Right cardiac atrium (tissue), 5 donors: ENCODE measurements around the gene PRR35. TPM values are rescaled to one million over a fixed set of nuclear protein-coding genes. Genes with fewer than 3 reads are reported as not detected.

Experiments
- ATAC-seq, 2 donors: fragments of 200-7000 bp; cut with Tn5 transposase; one replicate each; pipeline versions ENCODE4 v1.8.0 to v1.9.1; 2020; ENCODE audit warnings: moderate library complexity in 2 of 2, mild to moderate bottlenecking in 1 of 2
- DNase-seq, 3 donors: peaks; one replicate each; pipeline ENCODE4 v3.0.0-alpha.2; 2020
- H3K27ac ChIP-seq: one replicate; pipeline ENCODE4 v1.5.1; 2013; ENCODE audit warnings: mild to moderate bottlenecking, low read length, control low read depth, moderate library complexity
- H3K27me3 ChIP-seq: one replicate; pipeline ENCODE4 v1.6.1; 2013; ENCODE audit not compliant: control insufficient read depth, insufficient read depth
- H3K4me1 ChIP-seq: one replicate; pipeline ENCODE4 v1.6.1; 2013; ENCODE audit warnings: low read length; ENCODE audit not compliant: control insufficient read depth, insufficient read depth
- H3K4me3 ChIP-seq: one replicate; pipeline ENCODE4 v1.5.1; 2013; ENCODE audit warnings: low read length, control low read depth
- H3K9me3 ChIP-seq: one replicate; pipeline ENCODE4 v1.6.1; 2013; ENCODE audit warnings: low read length; ENCODE audit not compliant: control insufficient read depth
- WGBS: extraction: QIAGEN DNeasy Blood & Tissue Kit; methylation state at CpG from one replicate; pipeline ENCODE4 v1.1.7; 2013; 5-methylcytosine and 5-hydroxymethylcytosine counted together
- intact Hi-C, 4 donors: fragments of 100-400 bp; cut with DNase I; formaldehyde crosslinking; loops; one replicate each; pipeline versions ENCODE4 v1.11.0 to v1.14.0; 2022 to 2023
- long read RNA-seq, 4 donors: library from polyadenylated mRNA; unstranded; transcript quantifications; one replicate each; pipeline ENCODE4 v2.0.0, GENCODE V29; 2020 to 2021
- polyA plus RNA-seq: library from polyadenylated mRNA; stranded (reverse); fragments of 200-250 nt; gene quantifications from one replicate; pipeline ENCODE4 v1.2.3, GENCODE V29; 2013
- total RNA-seq, 4 donors: library from RNA; stranded (reverse); fragmentation: NEBNext Ultra II Directional; extraction: Animal tissue kit (Norgen Biotek cat#: 25700); gene quantifications; one replicate each; pipeline ENCODE4 v1.2.1, GENCODE V29; 2021
- donor health status: healthy with polysubstance abuse.
- donor health status: DM: no; HTN: yes; CAD: no.
- donor health status: DM: no; HTN: no; CAD: no.
- donor health status: DM: no; HTN: yes; CAD: no; lungs with severe emphysema.
- donor health status: DM: yes; HTN: yes; CAD: no.

PRR35 gene
- not detected for total RNA-seq
- not detected for polyA plus RNA-seq
- long read RNA-seq, donor 1, result 0 reads
- long read RNA-seq, donor 2, result 0 reads
- long read RNA-seq, donor 3, result 0 reads
- long read RNA-seq, donor 4, result 0 reads

DNA sequence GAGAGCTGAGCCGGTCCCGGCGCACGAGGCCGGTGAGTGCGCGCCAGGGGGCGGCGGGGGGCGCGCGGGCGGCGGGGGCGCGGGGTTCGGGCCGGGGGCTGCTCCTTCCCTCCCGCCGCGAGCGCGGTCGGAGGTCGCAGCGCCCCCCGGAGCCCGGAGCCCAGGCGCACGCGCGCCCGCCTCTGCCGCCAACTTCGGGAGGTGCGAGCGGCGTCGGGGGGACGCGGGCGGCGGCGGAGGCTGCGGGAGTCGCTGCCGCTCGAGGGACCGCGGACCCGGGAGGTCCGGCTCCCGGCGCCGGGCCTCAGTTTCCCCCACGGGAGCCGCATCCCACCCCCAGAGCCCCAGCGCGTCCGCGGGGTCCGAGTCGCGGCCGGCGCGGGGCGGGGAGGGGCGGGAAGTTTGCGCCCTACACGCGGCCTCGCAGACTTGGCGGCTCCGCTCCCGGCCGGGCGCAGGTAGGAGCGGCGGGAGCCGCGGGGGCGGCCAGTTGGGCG lies at the start of gene PRR35:
TSS of gene PRR35 (plus strand) at position 191 of the 497 bp plus-strand sequence. CDS start 2,901 bp downstream, outside the sequence.
- 2% methylated on average over 79 of the region's 84 CpGs for WGBS
- intact Hi-C loops, result no loop called here
- Histone ChIP-seq H3K27me3 (no peaks in the 10 kb centered on the region), H3K4me1 (no peaks in the 10 kb centered on the region), H3K9me3 (no peaks in the 10 kb centered on the region), H3K4me3 (no peak within 1 kb of the TSS), H3K27ac (no peak within 1 kb of the TSS)
- ATAC-seq (no peak), DNase-seq (no peak)

GRCh38 chr16:512802-513201 lies 47.4 kb upstream of the PRR35 start:
- 91% methylated on average over 6 of the region's 6 CpGs for WGBS
- DNase-seq, result no peak
- Histone ChIP-seq H3K27ac (no peak overlapping the region), H3K4me1 (no peaks in the 10 kb centered on the region), H3K27me3 (no peaks in the 10 kb centered on the region), H3K4me3 (no peak overlapping the region), H3K9me3 (no peaks in the 10 kb centered on the region)
- intact Hi-C loops, result no loop called here
- no peak for ATAC-seq

- Histone ChIP-seq H3K27me3 (no peaks in the 10 kb centered on the region), H3K4me3 (no peak overlapping the region), H3K27ac (no peak overlapping the region), H3K4me1 (no peaks in the 10 kb centered on the region), H3K9me3 (no peaks in the 10 kb centered on the region)
- WGBS, result 86% methylated on average over 10 of the region's 10 CpGs
- ATAC-seq, result no peak
- DNase-seq, result peak in 1 of 3 donors; percentile 31
- intact Hi-C loops, result no loop called here
These were observed 46.2 kb upstream of the PRR35 start for GRCh38 chr16:513950-514349.

GRCh38 chr16:515175-515938 lies 44.8 kb upstream of the PRR35 start:
- H3K27me3 ChIP-seq, result no peaks in the 10 kb centered on the region
- H3K4me1 ChIP-seq, result no peaks in the 10 kb centered on the region
- H3K9me3 ChIP-seq, result no peaks in the 10 kb centered on the region
- H3K4me3 ChIP-seq, result no peak overlapping the region
- intact Hi-C loops, result no loop called here
- no peak for ATAC-seq
- no peak overlapping the region for H3K27ac ChIP-seq
- 93% methylated on average over 45 of the region's 45 CpGs for WGBS
- peak in 1 of 3 donors; percentile 42 for DNase-seq

DNA sequence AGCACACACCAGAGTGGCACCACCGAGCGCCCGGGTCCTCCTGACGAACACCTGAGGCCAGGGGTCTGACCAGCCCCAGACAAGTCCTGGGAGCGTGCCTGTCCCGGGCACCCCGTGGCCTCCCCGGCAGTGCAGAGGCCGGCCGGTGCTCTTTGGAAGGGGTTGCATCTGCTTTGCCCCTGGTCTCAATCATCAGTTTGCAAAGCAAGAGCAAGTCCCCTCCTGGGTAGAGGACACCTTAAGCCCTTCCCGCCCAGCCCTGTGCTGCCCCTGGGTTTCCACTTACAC lies 44.3 kb upstream of the PRR35 start:
- 95% methylated on average over 11 of the region's 11 CpGs for WGBS
- DNase-seq, result peak in 1 of 3 donors; percentile 48
- Histone ChIP-seq H3K27me3 (no peaks in the 10 kb centered on the region), H3K4me1 (no peaks in the 10 kb centered on the region), H3K4me3 (no peak overlapping the region), H3K27ac (no peak overlapping the region), H3K9me3 (no peaks in the 10 kb centered on the region)
- intact Hi-C loops, result no loop called here
- no peak for ATAC-seq

GRCh38 chr16:516301-516700 lies 43.9 kb upstream of the PRR35 start:
- no peak overlapping the region for H3K4me3 ChIP-seq
- intact Hi-C loops, result no loop called here
- 89% methylated on average over 8 of the region's 8 CpGs for WGBS
- ATAC-seq, result no peak
- no peaks in the 10 kb centered on the region for H3K9me3 ChIP-seq
- H3K27ac ChIP-seq, result no peak overlapping the region
- H3K27me3 ChIP-seq, result no peaks in the 10 kb centered on the region
- no peaks in the 10 kb centered on the region for H3K4me1 ChIP-seq
- peak in 1 of 3 donors; percentile 29 for DNase-seq

DNA sequence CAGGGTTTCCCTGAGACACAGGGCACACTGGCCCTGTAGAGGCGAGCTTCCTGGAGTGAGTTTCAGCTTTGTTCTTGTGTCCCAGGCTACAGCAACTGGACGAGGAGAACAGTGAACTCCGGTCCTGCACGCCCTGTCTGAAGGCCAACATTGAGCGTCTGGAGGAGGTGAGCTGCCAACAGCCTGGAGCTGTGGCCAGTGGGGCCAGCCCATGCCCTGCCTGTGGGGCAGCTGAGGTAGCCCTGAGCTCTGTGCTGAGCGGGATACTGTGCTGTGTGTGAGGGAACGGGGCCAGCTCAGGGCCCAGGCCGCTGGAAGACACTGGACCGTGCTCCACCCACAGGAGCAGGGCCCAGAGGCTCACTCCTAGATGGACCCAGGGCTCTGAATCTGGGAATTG lies 41.3 kb upstream of the PRR35 start:
- intact Hi-C loops, result no loop called here
- Histone ChIP-seq H3K4me3 (no peak overlapping the region), H3K4me1 (no peaks in the 10 kb centered on the region), H3K27ac (no peak overlapping the region), H3K27me3 (no peaks in the 10 kb centered on the region), H3K9me3 (no peaks in the 10 kb centered on the region)
- 89% methylated on average over 9 of the region's 9 CpGs for WGBS
- ATAC-seq (no peak), DNase-seq (no peak)

GRCh38 chr16:519425-519824 lies 40.8 kb upstream of the PRR35 start:
- Histone ChIP-seq H3K27ac (no peak overlapping the region), H3K9me3 (no peaks in the 10 kb centered on the region), H3K27me3 (no peaks in the 10 kb centered on the region), H3K4me3 (no peak overlapping the region), H3K4me1 (no peaks in the 10 kb centered on the region)
- WGBS, result 93% methylated on average over 19 of the region's 19 CpGs
- intact Hi-C loops, result no loop called here
- DNase-seq (peak in 1 of 3 donors; percentile 40), ATAC-seq (no peak)

DNA sequence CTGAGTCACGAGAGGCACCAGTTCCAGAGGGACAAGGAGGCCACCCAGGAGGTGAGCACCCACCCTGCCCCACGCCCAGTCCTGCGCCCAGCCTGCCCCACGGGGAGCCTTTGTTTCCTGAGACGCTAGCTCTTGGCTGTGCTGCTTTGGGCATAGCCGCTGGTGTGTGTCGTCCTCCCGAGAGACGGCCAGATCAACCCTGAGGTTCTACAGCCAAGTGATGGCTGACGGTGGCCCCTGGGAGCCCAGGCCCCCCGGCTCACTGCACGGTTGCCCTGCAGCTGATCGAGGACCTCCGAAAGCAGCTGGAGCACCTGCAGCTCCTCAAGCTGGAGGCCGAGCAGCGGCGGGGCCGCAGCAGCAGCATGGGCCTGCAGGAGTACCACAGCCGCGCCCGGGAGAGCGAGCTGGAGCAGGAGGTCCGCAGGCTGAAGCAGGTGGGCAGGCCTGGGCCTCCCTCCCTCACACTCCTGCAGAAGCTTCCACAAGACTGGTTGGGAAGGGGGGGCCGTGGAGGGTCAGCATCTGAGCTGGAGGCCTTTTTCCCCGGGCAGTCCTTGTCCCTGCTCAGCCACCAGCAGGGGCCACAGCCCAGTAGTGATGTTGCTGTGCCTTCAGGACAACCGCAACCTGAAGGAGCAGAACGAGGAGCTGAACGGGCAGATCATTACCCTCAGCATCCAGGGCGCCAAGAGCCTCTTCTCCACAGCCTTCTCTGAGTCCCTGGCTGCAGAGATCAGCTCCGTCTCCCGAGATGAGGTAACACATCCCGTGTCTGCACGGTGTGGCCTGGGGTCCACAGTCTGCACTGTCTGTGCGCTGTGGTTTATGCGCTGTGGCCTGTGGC lies 40.1 kb upstream of the PRR35 start:
- Histone ChIP-seq H3K27ac (no peak overlapping the region), H3K9me3 (no peaks in the 10 kb centered on the region), H3K4me3 (no peak overlapping the region), H3K4me1 (no peaks in the 10 kb centered on the region), H3K27me3 (no peaks in the 10 kb centered on the region)
- ATAC-seq, result no peak
- 92% methylated on average over 35 of the region's 35 CpGs for WGBS
- DNase-seq, result peak in 2 of 3 donors; percentile 43 to 56
- intact Hi-C loops, result no loop called here

DNA sequence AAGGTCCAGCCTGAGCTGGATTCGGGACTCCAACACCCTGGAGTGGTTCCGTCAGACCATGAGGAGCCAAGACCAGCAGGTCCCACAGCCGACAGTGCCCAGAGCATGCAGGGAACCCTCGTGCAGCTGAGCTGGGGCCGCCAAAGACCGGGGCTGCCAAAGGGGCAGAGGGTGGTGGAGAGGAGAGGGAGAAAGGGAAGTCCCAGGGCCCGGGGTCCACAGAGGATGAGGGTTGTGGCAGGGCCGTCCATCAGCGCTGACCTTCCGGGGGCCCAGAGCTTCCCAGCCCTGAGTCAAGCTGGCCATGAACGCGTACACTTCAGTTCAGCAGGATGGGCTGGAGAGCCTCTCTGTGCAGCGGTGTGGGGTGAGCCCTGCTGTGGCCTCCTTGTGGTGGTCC lies 39.3 kb upstream of the PRR35 start:
- no peak overlapping the region for H3K4me3 ChIP-seq
- peaks cover 2% of the 10 kb centered on the region for H3K4me1 ChIP-seq
- H3K9me3 ChIP-seq, result no peaks in the 10 kb centered on the region
- DNase-seq (peak in 1 of 3 donors; percentile 51), ATAC-seq (no peak)
- WGBS, result 91% methylated on average over 13 of the region's 13 CpGs
- H3K27ac ChIP-seq, result no peak overlapping the region
- intact Hi-C loops, result no loop called here
- H3K27me3 ChIP-seq, result no peaks in the 10 kb centered on the region
